Dermis microvascular lymphatic vessel endothelial cell (primary cell): ENCODE measurements around the gene SH3GLB2. TPM values are rescaled to one million over a fixed set of nuclear protein-coding genes. Genes with fewer than 3 reads are reported as not detected.
A peak's percentile ranks its signal among the peaks of the same experiment; 100 is the strongest.

Experiments used
- DNase-seq, 2 donors: peaks; one replicate each; pipeline versions ENCODE4 v3.0.0 to v3.0.0-alpha.2; 2010; ENCODE audit warnings: low read depth in 2 of 2
- total RNA-seq: library from RNA; depleted of rRNA; stranded (reverse); fragments of >200 nt; gene quantifications from 2 replicates; pipeline ENCODE4 v1.2.1, GENCODE V29; 2014

The SH3GLB2 gene
- total RNA-seq, 1 donor from 2014 or later, result 23.2 TPM

GRCh38 chr9:129054163-129054851 is 26.2 kb upstream of the SH3GLB2 start:
- DNase-seq, result no peak

- DNase-seq, result no peak
Observed at GRCh38 chr9:129053020-129053419, 24.9 kb upstream of the SH3GLB2 start.

- peak; percentile 12 to 13 for DNase-seq
Observed at GRCh38 chr9:129052592-129052991, 24.5 kb upstream of the SH3GLB2 start.

DNA sequence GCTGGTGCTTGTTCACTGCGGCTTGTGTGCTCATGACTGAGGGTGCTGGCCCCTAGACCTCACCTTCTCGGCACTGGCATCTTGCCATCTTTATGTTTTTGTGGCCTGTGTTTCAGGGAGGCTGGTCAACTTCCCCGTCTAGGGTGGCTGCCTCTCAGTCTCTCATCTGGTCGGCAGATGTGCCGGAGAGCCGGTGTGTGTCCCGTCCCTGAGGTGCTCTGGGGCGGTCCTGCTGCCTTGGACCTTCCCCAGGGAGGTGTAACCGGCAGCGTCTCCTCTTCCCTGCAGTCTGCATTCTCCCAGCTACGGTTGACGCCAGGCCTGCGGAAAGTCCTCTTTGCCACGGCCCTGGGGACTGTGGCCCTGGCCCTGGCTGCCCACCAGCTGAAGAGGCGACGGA is 13.9 kb upstream of the SH3GLB2 start:
- no peak for DNase-seq

GRCh38 chr9:129040113-129040643 is 12.0 kb upstream of the SH3GLB2 start:
- no peak for DNase-seq

- DNase-seq, result no peak
Observed at GRCh38 chr9:129038109-129038852, 10.2 kb upstream of the SH3GLB2 start.

DNA sequence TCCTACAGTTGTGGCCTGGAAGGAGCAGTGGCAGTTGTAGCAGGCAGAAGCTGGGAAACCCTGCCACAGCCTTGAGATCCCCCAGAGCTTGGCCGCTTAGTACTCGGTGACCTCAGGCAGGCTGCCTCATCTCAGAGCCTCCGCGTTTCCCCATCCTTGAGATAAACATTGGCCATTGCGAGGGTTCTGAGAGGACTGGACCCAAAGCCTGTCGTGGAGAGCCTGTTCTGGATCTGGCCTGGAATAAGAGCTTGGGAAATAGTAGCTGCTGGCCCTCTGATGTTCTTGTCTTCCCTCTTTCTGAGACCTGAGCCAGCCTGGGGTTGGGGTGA is 9.6 kb upstream of the SH3GLB2 start:
- DNase-seq, result no peak

DNA sequence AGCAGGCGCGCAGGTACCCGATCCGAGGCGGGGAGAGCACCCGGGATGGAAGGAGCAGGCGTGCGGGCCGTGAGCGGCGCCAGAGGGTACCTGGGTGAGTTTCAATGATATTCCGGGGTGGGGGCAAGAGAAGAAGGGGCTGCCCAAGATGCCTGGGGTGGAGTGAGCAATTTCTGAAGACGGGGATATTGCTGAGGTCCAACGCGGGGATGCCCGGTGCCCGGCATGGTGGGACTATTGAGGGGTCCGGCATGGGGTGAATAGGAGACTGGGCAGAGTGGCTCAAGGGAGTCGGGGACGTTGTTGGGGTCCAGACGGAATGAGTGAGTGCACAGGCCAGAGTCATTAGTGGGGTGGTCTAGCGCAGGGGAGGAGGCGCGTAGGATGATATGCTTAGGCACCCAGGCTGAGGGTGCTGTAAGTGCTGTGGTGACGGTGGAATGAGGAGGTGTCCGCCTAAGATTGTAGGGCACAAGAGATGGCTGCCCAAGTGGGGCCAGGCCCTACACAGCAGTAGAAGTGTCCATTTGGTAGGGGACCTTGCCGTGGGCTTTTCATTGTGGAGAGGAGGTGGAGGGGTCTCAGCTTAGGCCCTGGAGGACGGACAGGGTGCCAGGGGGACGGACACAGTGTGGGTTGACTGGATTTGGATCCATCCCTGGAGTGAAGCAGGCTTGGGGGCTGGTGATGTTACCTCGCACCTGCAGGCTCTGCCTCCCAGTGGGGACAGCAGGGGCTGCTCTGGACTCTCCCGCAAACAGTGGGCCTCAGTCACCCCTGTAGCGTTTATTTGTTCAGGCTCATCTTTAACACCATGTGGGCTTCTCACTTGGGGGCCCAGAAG is 9.0 kb upstream of the SH3GLB2 start:
- no peak for DNase-seq

DNA sequence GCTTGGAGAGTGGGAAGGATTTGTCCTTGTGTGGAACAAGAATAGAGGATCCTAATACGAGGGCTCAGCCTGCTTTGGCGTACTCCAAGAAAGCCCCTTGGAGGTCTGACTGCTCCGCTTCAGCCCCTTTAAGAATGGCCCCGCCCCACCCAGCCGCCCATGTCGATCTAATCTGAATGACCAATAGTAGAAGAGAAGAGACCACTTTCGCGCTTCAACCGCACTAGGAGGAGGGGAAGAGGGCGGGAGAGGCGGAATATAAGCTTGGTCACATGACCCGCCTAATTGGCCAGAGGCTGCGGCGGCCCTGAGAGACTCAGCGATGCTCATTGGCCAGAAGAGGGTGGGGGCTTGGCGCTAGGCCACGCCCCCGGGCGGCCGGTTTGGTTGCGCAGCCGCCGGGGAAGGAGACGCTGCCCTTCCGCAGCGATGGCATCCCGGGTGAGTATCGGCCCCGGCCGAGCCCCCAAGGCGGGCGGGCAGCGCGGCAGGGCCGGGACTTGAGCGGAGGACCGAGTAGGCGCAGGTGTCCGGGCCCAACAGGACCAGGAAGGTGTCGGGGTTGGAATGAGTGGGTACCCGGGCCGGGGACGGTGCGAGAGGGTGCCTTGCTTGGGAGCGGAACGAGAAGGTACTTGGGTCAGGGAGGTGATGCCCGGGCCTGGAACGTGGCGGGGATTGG is 8.3 kb upstream of the SH3GLB2 start, which contains the start of gene MIGA2:
TSS of gene MIGA2 (plus strand) at position 386 of the 682 bp plus-strand sequence. CDS start 3,969 bp downstream, outside the sequence.
- peak; percentile 96 to 99 for DNase-seq

- DNase-seq, result peak in 1 of 2 donors; percentile 6
Observed at GRCh38 chr9:129035838-129036237, 7.7 kb upstream of the SH3GLB2 start.

DNA sequence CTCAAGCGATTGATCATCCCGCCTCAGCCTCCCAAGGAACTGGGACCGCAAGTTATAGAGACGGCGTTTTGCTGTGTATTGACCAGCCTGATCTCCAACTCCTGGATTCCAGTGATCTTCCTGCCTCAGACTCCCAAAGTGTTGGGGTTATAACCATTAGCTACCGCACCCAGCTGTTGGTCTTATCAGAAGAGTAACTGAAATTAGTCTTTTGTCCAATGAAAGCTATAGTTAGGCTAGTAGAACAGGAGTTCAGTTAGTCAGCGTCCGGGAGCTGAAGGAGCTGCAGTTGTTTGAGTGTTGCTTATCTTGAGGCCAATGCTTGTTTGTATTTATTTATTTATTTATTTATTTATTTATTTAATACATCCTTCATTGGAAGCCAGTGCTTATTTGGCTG is 5.1 kb upstream of the SH3GLB2 start:
- DNase-seq, result no peak

GRCh38 chr9:129032541-129033159 is 4.5 kb upstream of the SH3GLB2 start:
- no peak for DNase-seq

DNA sequence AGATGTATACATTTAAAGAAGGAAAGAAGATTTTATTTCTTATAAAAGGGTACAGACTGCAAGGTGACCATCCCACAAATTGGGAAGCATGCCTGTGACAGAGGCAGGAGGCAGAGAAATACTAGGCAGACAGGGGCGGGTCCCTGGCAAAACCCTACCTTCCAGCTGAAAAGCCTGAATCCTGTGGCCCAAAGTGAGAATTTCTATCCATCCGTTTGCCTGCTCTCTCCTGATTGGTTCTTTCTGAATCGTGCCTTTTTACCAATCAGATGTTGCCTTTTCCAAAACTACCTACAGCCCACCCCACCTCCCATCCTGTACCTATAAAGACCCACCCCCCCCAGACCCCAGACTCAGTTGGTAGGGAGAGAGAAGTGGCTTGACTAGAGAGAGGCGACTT is 3.4 kb upstream of the SH3GLB2 start:
- no peak for DNase-seq

GRCh38 chr9:129030191-129030590 is 2.1 kb upstream of the SH3GLB2 start:
- no peak for DNase-seq

DNA sequence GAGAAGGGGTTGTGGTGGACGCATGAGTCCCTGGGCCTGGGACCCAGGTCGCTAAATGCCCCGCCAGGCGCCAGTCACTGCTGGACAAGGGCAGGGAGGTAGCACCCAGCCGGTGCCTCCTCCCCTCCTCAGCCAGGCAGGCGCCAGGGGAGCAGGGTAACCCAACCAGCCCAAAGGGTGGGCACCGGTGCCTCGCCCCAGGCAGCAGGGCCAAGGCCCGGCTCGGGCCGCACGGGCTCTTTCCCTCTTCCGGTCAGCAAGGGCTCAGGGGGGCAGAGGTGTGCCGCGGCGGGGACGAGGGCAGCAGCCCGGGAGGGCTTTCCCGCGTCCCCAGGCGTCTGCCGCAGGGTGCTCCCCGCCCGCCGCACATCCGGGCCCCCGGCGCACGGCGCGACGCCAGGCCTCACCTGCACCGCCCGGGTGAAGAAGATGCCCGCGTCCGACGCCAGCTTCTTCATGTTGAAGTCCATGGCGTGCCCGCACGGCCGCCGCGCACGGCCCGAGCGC is 393 bp downstream of the SH3GLB2 start:
- no peak for DNase-seq

DNA sequence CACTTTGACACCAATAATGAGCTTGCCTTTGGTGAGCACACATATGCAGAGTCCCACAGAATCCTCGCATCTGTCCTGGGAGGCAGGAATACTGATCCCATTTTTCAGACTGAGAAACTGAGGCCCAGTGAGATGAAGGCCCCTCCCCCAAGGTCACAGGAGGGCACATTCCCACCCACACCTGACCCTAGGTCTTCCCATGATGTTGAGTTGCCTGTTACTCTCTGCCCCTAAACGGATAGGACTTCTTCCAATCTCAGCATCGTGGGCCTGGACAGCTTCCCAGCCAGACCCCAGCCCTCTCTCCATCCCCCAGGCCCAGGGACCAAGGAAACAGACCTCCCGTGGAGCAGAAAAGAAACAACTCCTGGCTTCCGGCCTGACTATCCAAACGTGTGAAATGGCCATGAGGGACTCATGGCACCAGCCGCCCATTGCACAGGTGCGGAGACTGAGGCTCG is 877 bp downstream of the SH3GLB2 start:
- no peak for DNase-seq

DNA sequence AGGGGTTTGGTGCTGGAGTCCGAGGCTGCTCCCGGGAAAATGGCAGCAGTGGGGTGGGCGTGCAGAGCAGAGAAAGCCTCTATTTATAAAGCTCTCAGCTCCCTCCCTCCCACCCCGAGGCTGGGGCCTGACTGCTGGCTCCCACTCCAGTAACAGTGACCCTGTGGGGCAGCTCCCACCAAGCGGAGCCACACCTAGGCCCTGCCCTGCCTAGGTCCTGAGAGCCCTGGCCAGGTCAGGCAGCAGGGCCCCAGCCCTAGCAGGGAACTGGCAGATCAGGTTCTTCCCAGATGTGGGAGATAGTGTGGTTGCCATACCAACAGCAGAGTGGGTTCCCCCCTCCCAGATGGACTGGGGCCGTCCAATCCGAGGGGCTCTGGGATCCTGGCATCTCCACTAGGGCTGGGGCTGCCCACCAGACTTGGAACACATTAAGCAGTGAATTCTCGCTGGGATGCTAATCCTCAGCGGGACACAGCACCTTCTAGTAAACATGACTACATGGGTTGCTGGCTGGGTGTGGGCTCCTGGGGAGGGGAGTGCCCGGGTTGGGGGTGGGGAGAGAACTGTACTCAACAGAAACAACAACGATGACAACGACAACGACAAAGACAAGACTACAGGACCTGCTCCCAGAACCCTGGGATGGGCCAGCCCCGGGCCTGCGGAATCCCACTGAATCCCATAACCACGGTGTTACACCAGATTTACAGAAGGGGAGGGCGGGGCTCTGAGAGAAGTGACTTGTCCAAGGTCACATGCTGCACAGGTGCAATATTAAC is 1.5 kb downstream of the SH3GLB2 start:
- no peak for DNase-seq

- no peak for DNase-seq
Observed at GRCh38 chr9:129023908-129024233, 4.3 kb downstream of the SH3GLB2 start.

GRCh38 chr9:129023036-129023907 is 4.9 kb downstream of the SH3GLB2 start:
- no peak for DNase-seq
